Esophagus muscularis mucosa (tissue), 4 donors: ENCODE results near the gene COL6A6.

Experiments used
- CTCF ChIP-seq, 3 experiments: fragments of 200-600 bp in 2 of 3; fragments of 450-650 bp in 1 of 3; sonication (generic) in 2 of 3; IDR thresholded peaks; one replicate each; pipeline ENCODE4 v1.5.1; 2017 to 2019; ENCODE audit warnings: antibody characterized with exemption in 3 of 3, mild to moderate bottlenecking in 2 of 3, moderate library complexity in 1 of 3
- EP300 ChIP-seq: sonication (generic); formaldehyde crosslinking; IDR thresholded peaks from one replicate; pipeline ENCODE4 v1.6.1; 2017; ENCODE audit warnings: antibody characterized with exemption
- POLR2A ChIP-seq: fragments of 450-650 bp; IDR thresholded peaks from one replicate; pipeline ENCODE4 v1.6.1; 2017; ENCODE audit warnings: antibody characterized with exemption, moderate library complexity, mild to moderate bottlenecking, low read depth

- TF ChIP-seq CTCF (IDR thresholded peaks at IDR 0.05), result no peak
- no peak for TF ChIP-seq EP300
- no peak for TF ChIP-seq POLR2A
Observed at GRCh38 chr3:130533247-130533646, 16.3 kb downstream of the COL6A6 start.
